ENCODE data around the gene MAP3K5.

GRCh38 chr6:136784271-136784664 lies 8.0 kb downstream of the MAP3K5 start:
- no peak for TF ChIP-seq POLR2A (IDR thresholded peaks at IDR 0.05)
- no peak for TF ChIP-seq CTCF (IDR thresholded peaks at IDR 0.05)
- no peak for TF ChIP-seq EP300 (IDR thresholded peaks at IDR 0.05)
